GM12878 (cell line): ENCODE measurements around the gene PTS. TPM values are rescaled to one million over a fixed set of nuclear protein-coding genes. Genes with fewer than 3 reads are reported as not detected.

ENCODE experiments used
- ATAC-seq: fragments of 200-7000 bp; cut with Tn5 transposase; 3 replicates; pipeline ENCODE4 v1.9.1; 2020; ENCODE audit warnings: mild to moderate bottlenecking, moderate library complexity
- BruUV-seq: library from RNA; stranded (reverse); fragments of 400-500 nt; replicated peaks from 2 replicates; lab custom pipeline; 2021; lab: Mats Ljungman, UMichigan
- CTCF ChIA-PET: fragments of 300-600 bp; sonication (Branson Sonifier 250); formaldehyde crosslinking; extraction: SDS; loops from one replicate; lab custom pipeline; 2021; ENCODE audit warnings: inconsistent platforms; lab: Yijun Ruan, JAX
- POLR2A ChIA-PET: fragments of 350-600 bp; formaldehyde crosslinking; extraction: SDS; loops from one replicate; lab custom pipeline; 2021; ENCODE audit warnings: inconsistent platforms; lab: Charles Lee
- RAD21 ChIA-PET: fragments of 300-600 bp; sonication (Branson Sonifier 250); formaldehyde crosslinking; loops from one replicate; lab custom pipeline; 2023; ENCODE audit warnings: antibody characterized with exemption; ENCODE audit not compliant: unreplicated experiment; lab: Charles Lee
- SMC1A ChIA-PET: fragments of 300-600 bp; sonication (Branson Sonifier 250); formaldehyde crosslinking; loops from one replicate; lab custom pipeline; 2023; ENCODE audit not compliant: unreplicated experiment, uncharacterized antibody; lab: Charles Lee
- DNase-seq: peaks from one replicate; pipeline ENCODE4 v3.0.0-alpha.2; 2011; ENCODE audit warnings: low read depth, low spot score
- FAIRE-seq: peaks from 3 replicates; lab custom pipeline; 2011; peaks lifted over from hg19 to GRCh38; lab: Jason Lieb, UNC
- H2AFZ ChIP-seq: 2 replicates; pipeline ENCODE4 v1.6.0; 2011; ENCODE audit warnings: low read depth, low read length, control low read depth; ENCODE audit not compliant: control insufficient read depth
- H3K27ac ChIP-seq: 2 replicates; pipeline ENCODE4 v1.5.1; 2011; ENCODE audit warnings: control low read depth; ENCODE audit not compliant: control insufficient read depth, insufficient read depth
- H3K27me3 ChIP-seq, 2 experiments: replicated peaks in 1 of 2; 2 replicates each; pipeline versions ENCODE4 v1.6.0 to v1.6.1; 2011; ENCODE audit warnings: low read length in 1 of 2; ENCODE audit not compliant: control insufficient read depth in 2 of 2, insufficient read depth in 2 of 2
- H3K36me3 ChIP-seq, 2 experiments: 2 replicates each; pipeline ENCODE4 v1.5.1; 2011; ENCODE audit warnings: low read length in 1 of 2; ENCODE audit not compliant: control insufficient read depth in 2 of 2, insufficient read depth in 2 of 2
- H3K4me1 ChIP-seq: 2 replicates; pipeline ENCODE4 v1.6.1; 2011; ENCODE audit warnings: mild to moderate bottlenecking, low read length, moderate library complexity, mixed read lengths; ENCODE audit not compliant: control insufficient read depth, insufficient read depth
- H3K4me2 ChIP-seq: 2 replicates; pipeline ENCODE4 v1.6.0; 2011; ENCODE audit warnings: control low read depth; ENCODE audit not compliant: control insufficient read depth, insufficient read depth
- H3K4me3 ChIP-seq: fragments of 200-600 bp; sonication (generic); 2 replicates; pipeline ENCODE4 v1.5.1; 2016
- H3K79me2 ChIP-seq: 2 replicates; pipeline ENCODE4 v1.6.0; 2011; ENCODE audit warnings: low read length; ENCODE audit not compliant: control insufficient read depth, insufficient read depth
- H3K9ac ChIP-seq: 2 replicates; pipeline ENCODE4 v1.8.0; 2011; ENCODE audit warnings: low read length, control low read depth, mixed read lengths; ENCODE audit not compliant: control insufficient read depth, insufficient read depth
- H3K9me3 ChIP-seq: replicated peaks from 3 replicates; pipeline ENCODE4 v1.5.1; 2011; ENCODE audit warnings: mild to moderate bottlenecking, low read length; ENCODE audit not compliant: control insufficient read depth, insufficient read depth
- H4K20me1 ChIP-seq: 2 replicates; pipeline ENCODE4 v1.6.0; 2011; ENCODE audit not compliant: control insufficient read depth, insufficient read depth
- ESRRA ChIP-seq: IDR thresholded peaks from 2 replicates; pipeline ENCODE4 v1.6.1; 2012; ENCODE audit warnings: mild to moderate bottlenecking, low read length, improper control_type of control experiment
- GABPA ChIP-seq: IDR thresholded peaks from 2 replicates; pipeline ENCODE4 v1.6.1; 2014; ENCODE audit warnings: antibody characterized with exemption, low read depth, mild to moderate bottlenecking, inconsistent platforms
- HDAC2 ChIP-seq: fragments of 200-600 bp; sonication (generic); IDR thresholded peaks from 2 replicates; pipeline ENCODE4 v1.6.1; 2017
- MEF2B ChIP-seq: fragments of 450-650 bp; IDR thresholded peaks from 2 replicates; pipeline ENCODE4 v1.6.1; 2018; ENCODE audit warnings: mild to moderate bottlenecking, moderate library complexity; ENCODE audit not compliant: partially characterized antibody, poor library complexity, severe bottlenecking
- MTA3 ChIP-seq: IDR thresholded peaks from 2 replicates; pipeline ENCODE4 v1.6.1; 2012; ENCODE audit warnings: low read length, inconsistent platforms, borderline replicate concordance
- MYB ChIP-seq: fragments of 150-350 bp; IDR thresholded peaks from 2 replicates; pipeline ENCODE4 v1.6.1; 2014; ENCODE audit warnings: mild to moderate bottlenecking, low read depth, low read length, borderline replicate concordance
- MYC ChIP-seq: IDR thresholded peaks from 2 replicates; pipeline ENCODE4 v1.6.1; 2011; ENCODE audit warnings: mild to moderate bottlenecking, low read length, moderate library complexity, inconsistent platforms; ENCODE audit not compliant: insufficient read depth, insufficient replicate concordance, insufficient read length, severe bottlenecking
- NFYA ChIP-seq: IDR thresholded peaks from 2 replicates; pipeline ENCODE4 v1.6.1; 2011; ENCODE audit warnings: low read depth, mild to moderate bottlenecking, low read length, improper control_type of control experiment, borderline replicate concordance
- PAX8 ChIP-seq: fragments of 450-650 bp; IDR thresholded peaks from 2 replicates; pipeline ENCODE4 v1.6.1; 2017; ENCODE audit warnings: mild to moderate bottlenecking, moderate library complexity
- RUNX3 ChIP-seq: IDR thresholded peaks from 2 replicates; pipeline ENCODE4 v1.6.1; 2012; ENCODE audit warnings: low read length, inconsistent platforms
- STAT1 ChIP-seq: fragments of 450-650 bp; conservative IDR thresholded peaks from 2 replicates; pipeline ENCODE4 v1.6.1; 2014; ENCODE audit warnings: antibody characterized with exemption, mild to moderate bottlenecking
- STAT3 ChIP-seq: IDR thresholded peaks from 2 replicates; pipeline ENCODE4 v1.6.1; 2011; ENCODE audit warnings: low read depth, low read length, improper control_type of control experiment
- TCF12 ChIP-seq: IDR thresholded peaks from 2 replicates; pipeline ENCODE4 v1.6.1; 2011; ENCODE audit warnings: low read depth, mild to moderate bottlenecking, low read length
- YY1 ChIP-seq: IDR thresholded peaks from 2 replicates; pipeline ENCODE4 v1.6.1; 2011; ENCODE audit warnings: low read depth, mild to moderate bottlenecking, low read length
- ZNF384 ChIP-seq: IDR thresholded peaks from 2 replicates; pipeline ENCODE4 v1.6.1; 2012; ENCODE audit warnings: low read depth, mild to moderate bottlenecking, low read length, improper control_type of control experiment, borderline replicate concordance
- WGBS: methylation state at CpG from one replicate; pipeline ENCODE4 v1.1.6; 2016; ENCODE audit warnings: low lambda C conversion rate; ENCODE audit not compliant: insufficient replicate concordance, insufficient coverage; ENCODE audit errors: missing lambda C conversion rate; 5-methylcytosine and 5-hydroxymethylcytosine counted together
- in situ Hi-C: fragments of 300-500 bp; cut with MboI; formaldehyde crosslinking; loops from 9 replicates; pipeline ENCODE4 v1.14.3; 2018; ENCODE audit warnings: mixed read lengths
- intact Hi-C: fragments of 100-400 bp; cut with micrococcal nuclease; formaldehyde crosslinking; loops from one replicate; pipeline ENCODE4 v1.14.2; 2022; ENCODE audit not compliant: unreplicated experiment
- polyA plus RNA-seq, 11 experiments: library from polyadenylated mRNA; depleted of rRNA in 4 of 11; unstranded in 6 of 11; stranded (reverse) in 5 of 11; fragments of >200 nt; fragmentation: Nextera tagmentation in 4 of 11; fragmentation: Illumina TruSeq in 1 of 11; extraction: Ambion mirVana in 4 of 11; extraction: Trizol in 1 of 11; gene quantifications; 1 replicate in 1 of 11; 2 replicates in 10 of 11; pipeline versions ENCODE4 v1.2.1 to v1.2.3, GENCODE V29; 2011 to 2016; ENCODE audit warnings: inconsistent platforms in 2 of 11, missing spikeins in 2 of 11, low read depth in 1 of 11
- total RNA-seq, 4 experiments: library from RNA; depleted of rRNA in 3 of 4; stranded (reverse); fragments of >200 nt in 3 of 4; fragmentation: Illumina TruSeq in 1 of 4; extraction: Trizol in 1 of 4; gene quantifications; 2 replicates each; pipeline versions ENCODE4 v1.2.1 to v1.2.3, GENCODE V29; 2013 to 2021
- TF ChIP-seq, protein P1 (sequence below): fragments of 450-650 bp; IDR thresholded peaks from 2 replicates; pipeline ENCODE4 v1.6.1; 2017; ENCODE audit warnings: mild to moderate bottlenecking, low read depth, inconsistent platforms; ENCODE audit not compliant: poor library complexity, severe bottlenecking

Gene PTS
- total and polyA plus RNA-seq, 10 of the 15 experiments (the other 5 are each of a cell fraction or from before 2014, with no cell fraction given): 11.7 to 47.6 (median 15.5) TPM

DNA sequence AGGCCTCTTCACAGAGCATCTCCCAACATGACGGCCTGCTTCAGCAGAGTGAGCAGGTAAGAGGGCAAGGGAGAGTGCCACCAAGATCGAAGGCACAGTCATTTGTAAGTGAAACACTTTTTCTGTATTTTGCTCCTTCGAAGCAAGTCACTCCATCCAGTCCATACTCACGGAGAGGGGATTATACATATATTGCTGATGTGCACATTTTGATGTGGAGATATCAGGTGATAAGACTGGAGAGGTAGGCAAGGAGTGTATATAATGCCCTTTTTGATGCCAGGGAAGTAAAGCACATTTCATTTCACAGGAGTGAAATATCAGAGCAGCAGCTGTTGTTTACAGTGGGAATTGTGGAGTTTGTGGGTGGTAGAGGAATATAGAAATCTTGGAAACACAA is 11.2 kb downstream of the PTS start:
- H4K20me1 ChIP-seq: no peaks in the 10 kb centered on the region
- FAIRE-seq: no peak
- BruUV-seq: no TSS peak
- no peak overlapping the region for H3K27ac ChIP-seq
- ChIA-PET CTCF (interaction anchor here (1.4 kb wide), 1 partner anchor 43 kb away, joined by 4 read pairs; no protein-coding TSS in a partner anchor), SMC1A (interaction anchor here (1.2 to 1.3 kb wide), 2 partner anchors 10 to 42 kb away, joined by 6 to 8 read pairs; no protein-coding TSS in a partner anchor), RAD21 (no interaction called here), POLR2A (no interaction called here)
- H3K9me3 ChIP-seq: no peaks in the 10 kb centered on the region
- intact Hi-C loops: no loop called here
- no peak for DNase-seq
- no peak for TF ChIP-seq MEF2B
- TF ChIP-seq GABPA: no peak
- TF ChIP-seq, protein P1, sequence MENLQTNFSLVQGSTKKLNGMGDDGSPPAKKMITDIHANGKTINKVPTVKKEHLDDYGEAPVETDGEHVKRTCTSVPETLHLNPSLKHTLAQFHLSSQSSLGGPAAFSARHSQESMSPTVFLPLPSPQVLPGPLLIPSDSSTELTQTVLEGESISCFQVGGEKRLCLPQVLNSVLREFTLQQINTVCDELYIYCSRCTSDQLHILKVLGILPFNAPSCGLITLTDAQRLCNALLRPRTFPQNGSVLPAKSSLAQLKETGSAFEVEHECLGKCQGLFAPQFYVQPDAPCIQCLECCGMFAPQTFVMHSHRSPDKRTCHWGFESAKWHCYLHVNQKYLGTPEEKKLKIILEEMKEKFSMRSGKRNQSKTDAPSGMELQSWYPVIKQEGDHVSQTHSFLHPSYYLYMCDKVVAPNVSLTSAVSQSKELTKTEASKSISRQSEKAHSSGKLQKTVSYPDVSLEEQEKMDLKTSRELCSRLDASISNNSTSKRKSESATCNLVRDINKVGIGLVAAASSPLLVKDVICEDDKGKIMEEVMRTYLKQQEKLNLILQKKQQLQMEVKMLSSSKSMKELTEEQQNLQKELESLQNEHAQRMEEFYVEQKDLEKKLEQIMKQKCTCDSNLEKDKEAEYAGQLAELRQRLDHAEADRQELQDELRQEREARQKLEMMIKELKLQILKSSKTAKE: no peak
- TF ChIP-seq YY1: no peak
- no peak overlapping the region for H2AFZ ChIP-seq
- no peak overlapping the region for H3K4me3 ChIP-seq
- no peaks in the 10 kb centered on the region for H3K27me3 ChIP-seq
- no peaks in the 10 kb centered on the region for H3K79me2 ChIP-seq
- WGBS: 94% methylated on average over 4 of the region's 4 CpGs
- H3K4me1 ChIP-seq: peaks cover 6% of the 10 kb centered on the region
- in situ Hi-C loops: no loop called here
- H3K4me2 ChIP-seq: no peak overlapping the region
- H3K9ac ChIP-seq: no peak overlapping the region
- ATAC-seq: no peak
- peaks cover 4 to 10% of the 10 kb centered on the region in 2 experiments; a peak in 3 of 4 replicates for H3K36me3 ChIP-seq

DNA sequence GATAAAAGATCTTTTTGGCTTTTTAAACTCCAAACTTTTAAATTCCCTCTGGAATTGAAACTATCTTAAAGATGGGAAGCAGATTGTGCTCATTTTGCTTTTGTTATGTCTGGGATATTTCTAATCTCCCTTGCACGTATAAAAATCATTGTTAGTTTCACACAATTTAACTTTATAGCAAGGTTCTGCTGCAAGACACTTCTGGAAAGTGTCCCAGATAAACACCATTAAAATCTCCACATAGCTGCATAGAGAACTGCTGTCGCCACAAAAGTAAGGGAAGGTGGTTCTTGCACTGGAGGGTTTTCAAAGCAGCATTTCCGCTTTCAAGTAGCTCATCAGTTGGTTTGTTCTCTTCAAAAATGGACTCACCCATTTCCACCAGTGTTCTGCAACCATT is 11.8 kb downstream of the PTS start:
- in situ Hi-C loops: no loop called here
- intact Hi-C loops: no loop called here
- no peak overlapping the region for H3K27ac ChIP-seq
- ChIA-PET RAD21 (no interaction called here), CTCF (no interaction called here), SMC1A (no interaction called here), POLR2A (no interaction called here)
- DNase-seq (no peak), FAIRE-seq (no peak), ATAC-seq (no peak)
- no peaks in the 10 kb centered on the region for H3K79me2 ChIP-seq
- H3K4me1 ChIP-seq: peaks cover 6% of the 10 kb centered on the region
- H3K9ac ChIP-seq: no peak overlapping the region
- H3K36me3 ChIP-seq: peaks cover 4 to 10% of the 10 kb centered on the region in 2 experiments; a peak in 3 of 4 replicates
- no peaks in the 10 kb centered on the region for H4K20me1 ChIP-seq
- WGBS: 99% methylated on average over 3 of the region's 3 CpGs
- H3K4me3 ChIP-seq: no peak overlapping the region
- no peaks in the 10 kb centered on the region for H3K9me3 ChIP-seq
- H3K4me2 ChIP-seq: no peak overlapping the region
- no peak overlapping the region for H2AFZ ChIP-seq
- no peaks in the 10 kb centered on the region for H3K27me3 ChIP-seq
- no TSS peak for BruUV-seq
- no peak for TF ChIP-seq MTA3
- TF ChIP-seq MYB: no peak
- no peak for TF ChIP-seq NFYA
- TF ChIP-seq GABPA: no peak
- no peak for TF ChIP-seq HDAC2
- no peak for TF ChIP-seq STAT3
- TF ChIP-seq STAT1: no peak
- TF ChIP-seq TCF12: no peak
- no peak for TF ChIP-seq RUNX3
- TF ChIP-seq ESRRA: no peak
- no peak for TF ChIP-seq MYC
- TF ChIP-seq ZNF384: no peak
- no peak for TF ChIP-seq PAX8
